Liver (tissue), 3 donors: Measurements from ENCODE around the gene AP4B1.

ENCODE experiments used
- JUND ChIP-seq, 2 donors: IDR thresholded peaks; 2 replicates each; pipeline ENCODE4 v1.6.1; 2016; ENCODE audit warnings: antibody characterized with exemption in 2 of 2
- TF ChIP-seq, protein P1 (sequence below): fragments of 150-350 bp; IDR thresholded peaks from 2 replicates; pipeline ENCODE4 v1.5.1; 2017; ENCODE audit warnings: improper control_type of control experiment, low read depth, low read length; ENCODE audit not compliant: missing input control
- TF ChIP-seq, protein P2 (sequence below): IDR thresholded peaks from 2 replicates; pipeline ENCODE4 v1.6.1; 2016; ENCODE audit warnings: antibody characterized with exemption, mild to moderate bottlenecking
- TF ChIP-seq, protein P3 (sequence below): IDR thresholded peaks from 2 replicates; pipeline ENCODE4 v1.6.1; 2016; ENCODE audit warnings: antibody characterized with exemption
- donor health status: healthy.
- donor health status: healthy.

DNA sequence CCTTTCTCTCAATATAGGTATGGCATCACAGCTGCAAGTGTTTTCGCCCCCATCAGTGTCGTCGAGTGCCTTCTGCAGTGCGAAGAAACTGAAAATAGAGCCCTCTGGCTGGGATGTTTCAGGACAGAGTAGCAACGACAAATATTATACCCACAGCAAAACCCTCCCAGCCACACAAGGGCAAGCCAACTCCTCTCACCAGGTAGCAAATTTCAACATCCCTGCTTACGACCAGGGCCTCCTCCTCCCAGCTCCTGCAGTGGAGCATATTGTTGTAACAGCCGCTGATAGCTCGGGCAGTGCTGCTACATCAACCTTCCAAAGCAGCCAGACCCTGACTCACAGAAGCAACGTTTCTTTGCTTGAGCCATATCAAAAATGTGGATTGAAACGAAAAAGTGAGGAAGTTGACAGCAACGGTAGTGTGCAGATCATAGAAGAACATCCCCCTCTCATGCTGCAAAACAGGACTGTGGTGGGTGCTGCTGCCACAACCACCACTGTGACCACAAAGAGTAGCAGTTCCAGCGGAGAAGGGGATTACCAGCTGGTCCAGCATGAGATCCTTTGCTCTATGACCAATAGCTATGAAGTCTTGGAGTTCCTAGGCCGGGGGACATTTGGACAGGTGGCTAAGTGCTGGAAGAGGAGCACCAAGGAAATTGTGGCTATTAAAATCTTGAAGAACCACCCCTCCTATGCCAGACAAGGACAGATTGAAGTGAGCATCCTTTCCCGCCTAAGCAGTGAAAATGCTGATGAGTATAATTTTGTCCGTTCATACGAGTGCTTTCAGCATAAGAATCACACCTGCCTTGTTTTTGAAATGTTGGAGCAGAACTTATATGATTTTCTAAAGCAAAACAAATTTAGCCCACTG lies 36.0 kb upstream of the AP4B1 start:
- TF ChIP-seq, protein P1, sequence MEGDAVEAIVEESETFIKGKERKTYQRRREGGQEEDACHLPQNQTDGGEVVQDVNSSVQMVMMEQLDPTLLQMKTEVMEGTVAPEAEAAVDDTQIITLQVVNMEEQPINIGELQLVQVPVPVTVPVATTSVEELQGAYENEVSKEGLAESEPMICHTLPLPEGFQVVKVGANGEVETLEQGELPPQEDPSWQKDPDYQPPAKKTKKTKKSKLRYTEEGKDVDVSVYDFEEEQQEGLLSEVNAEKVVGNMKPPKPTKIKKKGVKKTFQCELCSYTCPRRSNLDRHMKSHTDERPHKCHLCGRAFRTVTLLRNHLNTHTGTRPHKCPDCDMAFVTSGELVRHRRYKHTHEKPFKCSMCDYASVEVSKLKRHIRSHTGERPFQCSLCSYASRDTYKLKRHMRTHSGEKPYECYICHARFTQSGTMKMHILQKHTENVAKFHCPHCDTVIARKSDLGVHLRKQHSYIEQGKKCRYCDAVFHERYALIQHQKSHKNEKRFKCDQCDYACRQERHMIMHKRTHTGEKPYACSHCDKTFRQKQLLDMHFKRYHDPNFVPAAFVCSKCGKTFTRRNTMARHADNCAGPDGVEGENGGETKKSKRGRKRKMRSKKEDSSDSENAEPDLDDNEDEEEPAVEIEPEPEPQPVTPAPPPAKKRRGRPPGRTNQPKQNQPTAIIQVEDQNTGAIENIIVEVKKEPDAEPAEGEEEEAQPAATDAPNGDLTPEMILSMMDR = no peak
- TF ChIP-seq, protein P2, sequence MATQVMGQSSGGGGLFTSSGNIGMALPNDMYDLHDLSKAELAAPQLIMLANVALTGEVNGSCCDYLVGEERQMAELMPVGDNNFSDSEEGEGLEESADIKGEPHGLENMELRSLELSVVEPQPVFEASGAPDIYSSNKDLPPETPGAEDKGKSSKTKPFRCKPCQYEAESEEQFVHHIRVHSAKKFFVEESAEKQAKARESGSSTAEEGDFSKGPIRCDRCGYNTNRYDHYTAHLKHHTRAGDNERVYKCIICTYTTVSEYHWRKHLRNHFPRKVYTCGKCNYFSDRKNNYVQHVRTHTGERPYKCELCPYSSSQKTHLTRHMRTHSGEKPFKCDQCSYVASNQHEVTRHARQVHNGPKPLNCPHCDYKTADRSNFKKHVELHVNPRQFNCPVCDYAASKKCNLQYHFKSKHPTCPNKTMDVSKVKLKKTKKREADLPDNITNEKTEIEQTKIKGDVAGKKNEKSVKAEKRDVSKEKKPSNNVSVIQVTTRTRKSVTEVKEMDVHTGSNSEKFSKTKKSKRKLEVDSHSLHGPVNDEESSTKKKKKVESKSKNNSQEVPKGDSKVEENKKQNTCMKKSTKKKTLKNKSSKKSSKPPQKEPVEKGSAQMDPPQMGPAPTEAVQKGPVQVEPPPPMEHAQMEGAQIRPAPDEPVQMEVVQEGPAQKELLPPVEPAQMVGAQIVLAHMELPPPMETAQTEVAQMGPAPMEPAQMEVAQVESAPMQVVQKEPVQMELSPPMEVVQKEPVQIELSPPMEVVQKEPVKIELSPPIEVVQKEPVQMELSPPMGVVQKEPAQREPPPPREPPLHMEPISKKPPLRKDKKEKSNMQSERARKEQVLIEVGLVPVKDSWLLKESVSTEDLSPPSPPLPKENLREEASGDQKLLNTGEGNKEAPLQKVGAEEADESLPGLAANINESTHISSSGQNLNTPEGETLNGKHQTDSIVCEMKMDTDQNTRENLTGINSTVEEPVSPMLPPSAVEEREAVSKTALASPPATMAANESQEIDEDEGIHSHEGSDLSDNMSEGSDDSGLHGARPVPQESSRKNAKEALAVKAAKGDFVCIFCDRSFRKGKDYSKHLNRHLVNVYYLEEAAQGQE = no peak
- TF ChIP-seq, protein P3, sequence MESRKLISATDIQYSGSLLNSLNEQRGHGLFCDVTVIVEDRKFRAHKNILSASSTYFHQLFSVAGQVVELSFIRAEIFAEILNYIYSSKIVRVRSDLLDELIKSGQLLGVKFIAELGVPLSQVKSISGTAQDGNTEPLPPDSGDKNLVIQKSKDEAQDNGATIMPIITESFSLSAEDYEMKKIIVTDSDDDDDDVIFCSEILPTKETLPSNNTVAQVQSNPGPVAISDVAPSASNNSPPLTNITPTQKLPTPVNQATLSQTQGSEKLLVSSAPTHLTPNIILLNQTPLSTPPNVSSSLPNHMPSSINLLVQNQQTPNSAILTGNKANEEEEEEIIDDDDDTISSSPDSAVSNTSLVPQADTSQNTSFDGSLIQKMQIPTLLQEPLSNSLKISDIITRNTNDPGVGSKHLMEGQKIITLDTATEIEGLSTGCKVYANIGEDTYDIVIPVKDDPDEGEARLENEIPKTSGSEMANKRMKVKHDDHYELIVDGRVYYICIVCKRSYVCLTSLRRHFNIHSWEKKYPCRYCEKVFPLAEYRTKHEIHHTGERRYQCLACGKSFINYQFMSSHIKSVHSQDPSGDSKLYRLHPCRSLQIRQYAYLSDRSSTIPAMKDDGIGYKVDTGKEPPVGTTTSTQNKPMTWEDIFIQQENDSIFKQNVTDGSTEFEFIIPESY = no peak
- no peak for TF ChIP-seq JUND (IDR thresholded peaks at IDR 0.05)
